A549 (cell line): Measurements from ENCODE around the gene MMP1. TPM values are rescaled to one million over a fixed set of nuclear protein-coding genes. Genes with fewer than 3 reads are reported as not detected.

ENCODE experiments used
- ATAC-seq, 2 experiments: fragments of 200-7000 bp in 1 of 2; fragments of >200 bp in 1 of 2; cut with Nextera tagmentation in 1 of 2; cut with Tn5 transposase in 1 of 2; 3 replicates each; pipeline versions ENCODE4 v1.8.0 to v1.9.1; 2018 to 2020; ENCODE audit warnings: mild to moderate bottlenecking in 1 of 2, moderate library complexity in 1 of 2
- CTCF ChIA-PET: fragments of 300-600 bp; sonication (Branson Sonifier 250); formaldehyde crosslinking; extraction: SDS; loops from one replicate; lab custom pipeline; 2021; ENCODE audit warnings: antibody characterized with exemption, inconsistent platforms; lab: Yijun Ruan, JAX
- POLR2A ChIA-PET: fragments of 350-600 bp; formaldehyde crosslinking; extraction: SDS; loops from one replicate; lab custom pipeline; 2021; ENCODE audit warnings: antibody characterized with exemption, inconsistent platforms; lab: Yijun Ruan, JAX
- DNase-seq, 2 experiments: peaks; one replicate each; pipeline versions ENCODE4 v3.0.0 to v3.0.0-alpha.2; 2011 to 2016; ENCODE audit warnings: low read depth in 1 of 2, low spot score in 1 of 2
- FAIRE-seq: peaks from 2 replicates; lab custom pipeline; 2011; peaks lifted over from hg19 to GRCh38; lab: Jason Lieb, UNC
- H3K27ac ChIP-seq, 2 experiments: fragments of >200 bp; sonication (Bioruptor Twin); formaldehyde crosslinking; 3 replicates each; pipeline ENCODE4 v1.5.1; 2016 to 2017
- H3K4me1 ChIP-seq: fragments of >200 bp; sonication (Bioruptor Twin); formaldehyde crosslinking; 3 replicates; pipeline ENCODE4 v1.6.1; 2016
- H3K4me2 ChIP-seq: fragments of >200 bp; sonication (Bioruptor Twin); formaldehyde crosslinking; 3 replicates; pipeline ENCODE4 v1.6.1; 2016
- H3K4me3 ChIP-seq: fragments of >200 bp; sonication (Bioruptor Twin); formaldehyde crosslinking; 3 replicates; pipeline ENCODE4 v1.5.1; 2016
- H3K9me3 ChIP-seq: fragments of >200 bp; sonication (Bioruptor Twin); formaldehyde crosslinking; 3 replicates; pipeline ENCODE4 v1.6.1; 2016
- CBX2 ChIP-seq: fragments of 200-600 bp; sonication (generic); IDR thresholded peaks from 2 replicates; pipeline ENCODE4 v1.6.1; 2016; ENCODE audit warnings: low read depth, mild to moderate bottlenecking, borderline replicate concordance
- CEBPB ChIP-seq, 2 experiments: fragments of >200 bp in 1 of 2; sonication (Bioruptor Twin) in 1 of 2; formaldehyde crosslinking in 1 of 2; IDR thresholded peaks; 2 replicates each; pipeline ENCODE4 v1.6.1; 2012 to 2016
- CHD4 ChIP-seq: fragments of 200-600 bp; sonication (generic); IDR thresholded peaks from 2 replicates; pipeline ENCODE4 v1.6.1; 2016; ENCODE audit warnings: antibody characterized with exemption, mild to moderate bottlenecking, borderline replicate concordance
- EHMT2 ChIP-seq: fragments of 200-600 bp; sonication (generic); IDR thresholded peaks from 2 replicates; pipeline ENCODE4 v1.6.1; 2016; ENCODE audit warnings: antibody characterized with exemption, low read depth, mild to moderate bottlenecking, moderate library complexity
- EP300 ChIP-seq, 2 experiments: fragments of >200 bp; sonication (Bioruptor Twin); formaldehyde crosslinking; IDR thresholded peaks; 2 replicates in 1 of 2; 3 replicates in 1 of 2; pipeline ENCODE4 v1.6.1; 2016 to 2017
- FOSB ChIP-seq: fragments of 250-450 bp; sonication (Bioruptor Pico); IDR thresholded peaks from 2 replicates; pipeline ENCODE4 v1.5.0; 2020; ENCODE audit warnings: mild to moderate bottlenecking, moderate library complexity
- FOSL2 ChIP-seq, 2 experiments: fragments of 450-650 bp in 1 of 2; fragments of >200 bp in 1 of 2; sonication (Bioruptor Twin) in 1 of 2; formaldehyde crosslinking; IDR thresholded peaks; 2 replicates each; pipeline versions ENCODE4 v1.5.0 to v1.6.1; 2016 to 2020; ENCODE audit warnings: mild to moderate bottlenecking in 1 of 2, moderate library complexity in 1 of 2
- FOXS1 ChIP-seq: fragments of 250-450 bp; sonication (Bioruptor Pico); IDR thresholded peaks from 2 replicates; pipeline ENCODE4 v1.5.0; 2020; ENCODE audit warnings: mild to moderate bottlenecking, moderate library complexity
- GATA3 ChIP-seq: IDR thresholded peaks from 2 replicates; pipeline ENCODE4 v1.6.1; 2012; ENCODE audit warnings: borderline replicate concordance
- HEYL ChIP-seq: fragments of 250-450 bp; sonication (Bioruptor Pico); IDR thresholded peaks from 2 replicates; pipeline ENCODE4 v1.8.0; 2021; ENCODE audit warnings: mild to moderate bottlenecking, moderate library complexity
- HOXB13 ChIP-seq: fragments of 250-450 bp; sonication (Bioruptor Pico); IDR thresholded peaks from 2 replicates; pipeline ENCODE4 v1.5.0; 2020; ENCODE audit warnings: low read depth, mild to moderate bottlenecking, moderate library complexity
- JUNB ChIP-seq: fragments of >200 bp; sonication (Bioruptor Twin); formaldehyde crosslinking; IDR thresholded peaks from 2 replicates; pipeline ENCODE4 v1.6.1; 2016
- KDM5A ChIP-seq: fragments of 200-600 bp; sonication (generic); IDR thresholded peaks from 2 replicates; pipeline ENCODE4 v1.6.1; 2016; ENCODE audit warnings: antibody characterized with exemption, mild to moderate bottlenecking
- MAZ ChIP-seq: fragments of 150-350 bp; IDR thresholded peaks from 2 replicates; pipeline ENCODE4 v1.6.1; 2014; ENCODE audit warnings: antibody characterized with exemption, low read depth, low read length, borderline replicate concordance
- MYC ChIP-seq: IDR thresholded peaks from 2 replicates; pipeline ENCODE4 v1.6.1; 2012; ENCODE audit warnings: mild to moderate bottlenecking, inconsistent platforms, low read length, improper control_type of control experiment, borderline replicate concordance
- POLR2A ChIP-seq: IDR thresholded peaks from 2 replicates; pipeline ENCODE4 v1.6.1; 2012; ENCODE audit warnings: mild to moderate bottlenecking, low read length
- POLR2AphosphoS2 ChIP-seq: conservative IDR thresholded peaks from 2 replicates; pipeline ENCODE4 v1.6.1; 2012; ENCODE audit warnings: low read length, improper control_type of control experiment, inconsistent platforms
- RARB ChIP-seq: fragments of 250-450 bp; sonication (Bioruptor Pico); IDR thresholded peaks from 2 replicates; pipeline ENCODE4 v1.8.0; 2021; ENCODE audit warnings: mild to moderate bottlenecking, moderate library complexity
- RFX5 ChIP-seq: fragments of 450-650 bp; IDR thresholded peaks from 2 replicates; pipeline ENCODE4 v1.7.1; 2014; ENCODE audit warnings: antibody characterized with exemption, mild to moderate bottlenecking, moderate library complexity
- SMC3 ChIP-seq: fragments of >200 bp; sonication (Bioruptor Twin); formaldehyde crosslinking; IDR thresholded peaks from 3 replicates; pipeline ENCODE4 v1.6.1; 2018; ENCODE audit warnings: inconsistent platforms
- SREBF2 ChIP-seq: fragments of 450-650 bp; IDR thresholded peaks from 2 replicates; pipeline ENCODE4 v1.6.1; 2014; ENCODE audit warnings: mild to moderate bottlenecking, moderate library complexity
- TFCP2L1 ChIP-seq: fragments of 250-450 bp; sonication (Bioruptor Pico); IDR thresholded peaks from 2 replicates; pipeline ENCODE4 v1.5.0; 2021; ENCODE audit warnings: mild to moderate bottlenecking
- ZNF302 ChIP-seq: fragments of 250-450 bp; sonication (Bioruptor Pico); IDR thresholded peaks from 2 replicates; pipeline ENCODE4 v1.9.0; 2021; ENCODE audit warnings: inconsistent platforms, mild to moderate bottlenecking, moderate library complexity
- ZSCAN20 ChIP-seq: fragments of 250-450 bp; sonication (Bioruptor Pico); IDR thresholded peaks from 2 replicates; pipeline ENCODE4 v1.8.0; 2022; ENCODE audit warnings: mild to moderate bottlenecking, moderate library complexity
- WGBS: methylation state at CpG from one replicate; pipeline ENCODE4 v1.1.6; 2017; ENCODE audit errors: missing lambda C conversion rate; 5-methylcytosine and 5-hydroxymethylcytosine counted together
- polyA plus RNA-seq, 4 experiments: library from polyadenylated mRNA; depleted of rRNA in 3 of 4; stranded (reverse); fragments of >200 nt; fragmentation: RNase III in 1 of 4; extraction: RNeasy Plus Mini Kit Qiagen cat#74134 plus additional on column Dnase treatment in 1 of 4; gene quantifications; 2 replicates in 3 of 4; 3 replicates in 1 of 4; pipeline ENCODE4 v1.2.3, GENCODE V29; 2011 to 2017
- TF ChIP-seq, protein P1 (sequence below): fragments of >200 bp; sonication (Bioruptor Twin); formaldehyde crosslinking; IDR thresholded peaks from 3 replicates; pipeline ENCODE4 v1.6.1; 2016
- TF ChIP-seq, protein P2 (sequence below): fragments of >200 bp; sonication (Bioruptor Twin); formaldehyde crosslinking; IDR thresholded peaks from 2 replicates; pipeline ENCODE4 v1.6.1; 2016
- TF ChIP-seq, protein P3 (sequence below): IDR thresholded peaks from 2 replicates; pipeline ENCODE4 v1.6.1; 2012
- TF ChIP-seq, protein P4 (sequence below): fragments of 250-450 bp; sonication (Bioruptor Pico); IDR thresholded peaks from 2 replicates; pipeline ENCODE4 v1.5.0; 2020; ENCODE audit warnings: low read depth, mild to moderate bottlenecking, moderate library complexity

The MMP1 gene
- polyA plus RNA-seq, 2 of the 4 experiments (the other 2 are of a cell fraction), result 0.06 to 0.12 TPM

DNA sequence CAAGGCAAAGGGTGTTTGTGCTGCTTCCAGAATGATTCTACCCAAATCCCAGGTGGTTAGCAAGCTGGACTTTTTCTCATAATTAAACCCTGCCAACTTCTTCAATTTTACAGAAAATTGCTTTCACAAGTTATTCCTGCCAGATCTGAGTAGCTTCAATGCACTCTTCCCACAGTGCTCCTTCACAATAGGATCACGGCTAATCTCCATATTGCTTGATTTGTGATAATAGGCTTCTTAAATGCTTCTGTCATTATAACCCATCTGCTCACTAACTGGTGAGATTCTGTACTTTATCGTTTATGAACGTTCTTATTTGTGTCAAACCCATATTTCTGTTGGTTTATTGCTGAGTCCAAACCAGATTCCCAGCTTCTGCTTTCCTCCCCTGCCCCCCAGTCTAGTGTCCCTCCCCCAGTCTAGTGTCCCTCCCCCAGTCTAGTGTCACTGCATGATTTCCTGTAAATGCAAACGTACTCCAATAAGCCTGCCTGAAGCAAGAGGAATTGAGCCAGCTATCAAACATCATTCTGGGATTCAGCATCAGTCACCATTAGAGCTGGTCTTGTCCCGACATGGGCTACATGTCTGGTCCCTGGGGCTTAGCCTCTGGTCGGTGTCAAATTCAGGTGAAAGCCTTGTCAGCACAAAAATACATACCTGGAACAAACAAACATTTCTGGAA lies 31.5 kb upstream of the MMP1 start:
- Histone ChIP-seq H3K4me3 (no peak overlapping the region), H3K9me3 (no peaks in the 10 kb centered on the region), H3K4me2 (no peak overlapping the region), H3K27ac (no peak overlapping the region), H3K4me1 (no peaks in the 10 kb centered on the region)
- no peak for TF ChIP-seq CEBPB (IDR thresholded peaks at IDR 0.05)
- no peak for TF ChIP-seq FOSL2 (IDR thresholded peaks at IDR 0.05)
- TF ChIP-seq FOSL2 (CRISPR knock-in tag; IDR thresholded peaks at IDR 0.05), result no peak
- TF ChIP-seq SREBF2, result no peak
- TF ChIP-seq, protein P1, sequence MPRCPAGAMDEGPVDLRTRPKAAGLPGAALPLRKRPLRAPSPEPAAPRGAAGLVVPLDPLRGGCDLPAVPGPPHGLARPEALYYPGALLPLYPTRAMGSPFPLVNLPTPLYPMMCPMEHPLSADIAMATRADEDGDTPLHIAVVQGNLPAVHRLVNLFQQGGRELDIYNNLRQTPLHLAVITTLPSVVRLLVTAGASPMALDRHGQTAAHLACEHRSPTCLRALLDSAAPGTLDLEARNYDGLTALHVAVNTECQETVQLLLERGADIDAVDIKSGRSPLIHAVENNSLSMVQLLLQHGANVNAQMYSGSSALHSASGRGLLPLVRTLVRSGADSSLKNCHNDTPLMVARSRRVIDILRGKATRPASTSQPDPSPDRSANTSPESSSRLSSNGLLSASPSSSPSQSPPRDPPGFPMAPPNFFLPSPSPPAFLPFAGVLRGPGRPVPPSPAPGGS, result no peak
- no peak for TF ChIP-seq SMC3
- TF ChIP-seq ZNF302 (CRISPR knock-in tag), result no peak
- TF ChIP-seq FOSB, result no peak
- TF ChIP-seq, protein P2, sequence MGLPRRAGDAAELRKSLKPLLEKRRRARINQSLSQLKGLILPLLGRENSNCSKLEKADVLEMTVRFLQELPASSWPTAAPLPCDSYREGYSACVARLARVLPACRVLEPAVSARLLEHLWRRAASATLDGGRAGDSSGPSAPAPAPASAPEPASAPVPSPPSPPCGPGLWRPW, result no peak
- TF ChIP-seq RFX5, result no peak
- TF ChIP-seq, protein P3, sequence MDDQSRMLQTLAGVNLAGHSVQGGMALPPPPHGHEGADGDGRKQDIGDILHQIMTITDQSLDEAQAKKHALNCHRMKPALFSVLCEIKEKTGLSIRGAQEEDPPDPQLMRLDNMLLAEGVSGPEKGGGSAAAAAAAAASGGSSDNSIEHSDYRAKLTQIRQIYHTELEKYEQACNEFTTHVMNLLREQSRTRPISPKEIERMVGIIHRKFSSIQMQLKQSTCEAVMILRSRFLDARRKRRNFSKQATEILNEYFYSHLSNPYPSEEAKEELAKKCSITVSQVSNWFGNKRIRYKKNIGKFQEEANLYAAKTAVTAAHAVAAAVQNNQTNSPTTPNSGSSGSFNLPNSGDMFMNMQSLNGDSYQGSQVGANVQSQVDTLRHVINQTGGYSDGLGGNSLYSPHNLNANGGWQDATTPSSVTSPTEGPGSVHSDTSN, result no peak
- TF ChIP-seq EHMT2, result no peak
- no peak for TF ChIP-seq MAZ
- no peak for TF ChIP-seq POLR2A
- no peak for TF ChIP-seq KDM5A
- TF ChIP-seq, protein P4, sequence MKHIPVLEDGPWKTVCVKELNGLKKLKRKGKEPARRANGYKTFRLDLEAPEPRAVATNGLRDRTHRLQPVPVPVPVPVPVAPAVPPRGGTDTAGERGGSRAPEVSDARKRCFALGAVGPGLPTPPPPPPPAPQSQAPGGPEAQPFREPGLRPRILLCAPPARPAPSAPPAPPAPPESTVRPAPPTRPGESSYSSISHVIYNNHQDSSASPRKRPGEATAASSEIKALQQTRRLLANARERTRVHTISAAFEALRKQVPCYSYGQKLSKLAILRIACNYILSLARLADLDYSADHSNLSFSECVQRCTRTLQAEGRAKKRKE, result no peak
- FAIRE-seq, result no peak
- no peak for ATAC-seq
- WGBS, result 37% methylated on average over 6 of the region's 6 CpGs
- no peak for DNase-seq
- ChIA-PET CTCF (interaction anchor here (1.0 to 1.6 kb wide), 2 partner anchors 9 to 112 kb away, joined by 3 to 4 read pairs; no protein-coding TSS in a partner anchor), POLR2A (no interaction called here)

DNA sequence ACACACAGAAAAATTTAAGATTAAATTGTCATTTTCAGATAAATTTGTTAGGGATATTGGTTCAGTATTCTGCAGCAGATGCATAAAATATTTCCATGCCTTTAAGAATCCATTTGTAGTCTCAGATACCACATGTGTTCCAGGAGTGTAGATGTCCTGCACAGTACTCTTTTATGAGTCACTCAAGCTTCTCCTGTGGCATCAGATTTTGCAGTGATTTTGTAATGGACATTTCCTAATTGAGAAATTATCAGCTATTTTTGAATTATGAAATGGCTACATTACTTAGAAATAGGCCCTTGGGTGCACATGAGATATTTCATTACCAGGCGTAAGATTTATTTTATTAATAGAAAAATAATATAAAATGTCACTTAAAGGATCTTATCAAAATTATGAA lies 26.6 kb upstream of the MMP1 start:
- Histone ChIP-seq H3K27ac (no peak overlapping the region), H3K4me3 (no peak overlapping the region), H3K4me1 (no peaks in the 10 kb centered on the region), H3K4me2 (no peak overlapping the region), H3K9me3 (no peaks in the 10 kb centered on the region)
- 94% methylated on average over 1 of the region's 1 CpG for WGBS
- no peak for DNase-seq
- FAIRE-seq, result no peak
- ChIA-PET CTCF (interaction anchor here (0.9 to 1.1 kb wide), 2 partner anchors 14 to 18 kb away, joined by 3 read pairs; no protein-coding TSS in a partner anchor), POLR2A (no interaction called here)
- ATAC-seq, result no peak
- no peak for TF ChIP-seq POLR2AphosphoS2
- TF ChIP-seq FOXS1 (CRISPR knock-in tag), result no peak
- TF ChIP-seq MYC, result no peak
- no peak for TF ChIP-seq ZSCAN20 (CRISPR knock-in tag)
- no peak for TF ChIP-seq HEYL
- TF ChIP-seq, protein P1, result no peak
- TF ChIP-seq FOSL2 (IDR thresholded peaks at IDR 0.05), result no peak
- no peak for TF ChIP-seq FOSL2 (CRISPR knock-in tag; IDR thresholded peaks at IDR 0.05)
- TF ChIP-seq JUNB, result no peak
- no peak for TF ChIP-seq MAZ
- TF ChIP-seq POLR2A, result no peak
- TF ChIP-seq HOXB13 (CRISPR knock-in tag), result no peak
- no peak for TF ChIP-seq EP300 (IDR thresholded peaks at IDR 0.05)
- TF ChIP-seq GATA3, result no peak
- TF ChIP-seq CHD4, result no peak
- no peak for TF ChIP-seq RARB (CRISPR knock-in tag)
- TF ChIP-seq TFCP2L1 (CRISPR knock-in tag), result no peak
- no peak for TF ChIP-seq CBX2
